ENCODE results near the gene STPG1. TPM values are rescaled to one million over a fixed set of nuclear protein-coding genes. Genes with fewer than 3 reads are reported as not detected.
A peak's percentile ranks its signal among the peaks of the same experiment; 100 is the strongest.

Gene STPG1
- total RNA-seq, 3 donors from 2014 or later = 3.6 to 6.9 (median 4.6) TPM

DNA sequence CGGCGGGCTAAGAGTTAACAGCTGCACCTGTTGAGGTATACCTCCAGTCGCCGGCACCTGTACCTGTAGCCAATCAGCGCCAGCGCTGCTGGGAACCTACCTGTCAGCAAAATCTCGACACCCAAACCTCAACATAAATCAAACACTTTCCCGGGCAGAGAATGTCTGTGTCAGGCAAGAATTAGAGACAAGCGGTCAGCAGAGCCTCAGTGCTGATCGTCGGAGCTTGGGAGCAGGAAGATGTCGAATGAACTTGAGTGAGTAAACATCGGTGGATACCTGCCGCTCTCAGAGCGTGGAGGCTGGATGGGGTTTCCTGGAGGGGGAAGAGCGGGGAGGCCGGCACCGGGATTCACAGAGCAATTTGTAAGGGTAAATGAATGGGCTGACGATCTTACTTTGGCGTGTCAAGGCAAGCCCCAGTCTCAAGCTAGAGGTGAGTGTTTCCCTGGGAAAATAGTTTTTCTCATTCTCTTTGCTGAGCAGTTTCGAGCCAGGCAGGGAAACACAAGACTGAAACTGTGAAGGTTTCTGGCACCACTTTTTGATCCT is 94.2 kb downstream of the STPG1 start, which contains the start of gene GRHL3:
Gene GRHL3, plus strand, starts transcription at position 46 of the 552 bp plus-strand sequence. Its CDS starts 195 bp downstream, at position 241.
- H3K4me3 ChIP-seq = peak within 1 kb of the TSS in 2 of 3 donors; percentile 34 to 46
- TF ChIP-seq POLR2A (IDR thresholded peaks at IDR 0.05) = no peak
- TF ChIP-seq POLR2AphosphoS5 (IDR thresholded peaks at IDR 0.05) = peak in 1 of 3 donors; percentile 9
- DNase-seq (ENCODE audit: low spot score in 2 of 2) = peak in 1 of 2 donors; percentile 51
- H3K27ac ChIP-seq = peak within 1 kb of the TSS; percentile 67 to 68
- no peaks in the 10 kb centered on the region for H3K27me3 ChIP-seq
- intact Hi-C loops (cut with DNase I; ENCODE audit: low total_unique reads) = no loop called here
- no peaks in the 10 kb centered on the region for H3K9me3 ChIP-seq
- H3K4me1 ChIP-seq = peaks cover 10 to 23% of the 10 kb centered on the region in 2 donors
- H3K36me3 ChIP-seq = no peaks in the 10 kb centered on the region

DNA sequence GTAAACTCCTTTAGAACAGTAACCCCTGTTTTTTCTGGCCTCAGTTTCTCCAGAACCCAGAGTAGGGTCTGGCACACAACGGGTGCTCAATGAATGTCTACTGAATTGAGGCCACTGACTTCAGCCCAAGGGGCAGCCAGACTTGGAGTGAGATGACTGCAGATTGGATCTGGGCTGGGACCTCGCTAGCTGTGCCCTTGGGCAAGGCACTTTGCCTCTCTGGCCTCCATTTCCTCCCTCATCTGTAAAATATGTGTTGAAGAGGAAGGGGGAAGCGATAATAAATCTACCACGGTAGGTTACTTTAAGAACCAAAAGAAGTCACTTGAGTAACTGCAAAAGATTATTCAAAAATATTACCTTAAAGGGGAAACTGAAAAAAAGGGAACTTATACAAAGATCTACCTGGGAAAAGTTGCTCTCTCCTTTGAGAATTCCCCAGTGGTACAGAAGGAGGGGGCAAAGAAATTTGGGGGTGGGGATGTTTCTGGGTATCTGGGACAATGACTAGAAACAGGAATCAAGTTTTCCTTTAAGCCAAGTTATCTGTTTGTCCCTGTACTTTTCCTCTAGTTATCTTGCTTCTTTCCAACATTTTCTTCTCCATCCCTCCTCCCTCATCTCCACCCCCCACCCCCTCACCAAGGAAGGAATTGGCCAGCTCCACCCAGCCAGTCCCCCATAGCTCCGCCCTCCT is 94.8 kb downstream of the STPG1 start:
- Histone ChIP-seq H3K27ac (peak overlapping the region; percentile 67 to 68), H3K9me3 (no peaks in the 10 kb centered on the region), H3K27me3 (no peaks in the 10 kb centered on the region), H3K36me3 (no peaks in the 10 kb centered on the region), H3K4me1 (peaks cover 10 to 23% of the 10 kb centered on the region in 2 donors), H3K4me3 (peak overlapping the region in 2 of 3 donors; percentile 34 to 46)
- intact Hi-C loops (cut with DNase I; ENCODE audit: low total_unique reads) = no loop called here
- DNase-seq (ENCODE audit: low spot score in 2 of 2) = no peak
- TF ChIP-seq, protein P1, sequence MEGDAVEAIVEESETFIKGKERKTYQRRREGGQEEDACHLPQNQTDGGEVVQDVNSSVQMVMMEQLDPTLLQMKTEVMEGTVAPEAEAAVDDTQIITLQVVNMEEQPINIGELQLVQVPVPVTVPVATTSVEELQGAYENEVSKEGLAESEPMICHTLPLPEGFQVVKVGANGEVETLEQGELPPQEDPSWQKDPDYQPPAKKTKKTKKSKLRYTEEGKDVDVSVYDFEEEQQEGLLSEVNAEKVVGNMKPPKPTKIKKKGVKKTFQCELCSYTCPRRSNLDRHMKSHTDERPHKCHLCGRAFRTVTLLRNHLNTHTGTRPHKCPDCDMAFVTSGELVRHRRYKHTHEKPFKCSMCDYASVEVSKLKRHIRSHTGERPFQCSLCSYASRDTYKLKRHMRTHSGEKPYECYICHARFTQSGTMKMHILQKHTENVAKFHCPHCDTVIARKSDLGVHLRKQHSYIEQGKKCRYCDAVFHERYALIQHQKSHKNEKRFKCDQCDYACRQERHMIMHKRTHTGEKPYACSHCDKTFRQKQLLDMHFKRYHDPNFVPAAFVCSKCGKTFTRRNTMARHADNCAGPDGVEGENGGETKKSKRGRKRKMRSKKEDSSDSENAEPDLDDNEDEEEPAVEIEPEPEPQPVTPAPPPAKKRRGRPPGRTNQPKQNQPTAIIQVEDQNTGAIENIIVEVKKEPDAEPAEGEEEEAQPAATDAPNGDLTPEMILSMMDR (IDR thresholded peaks at IDR 0.05) = no peak
- TF ChIP-seq POLR2A (IDR thresholded peaks at IDR 0.05) = no peak
- no peak for TF ChIP-seq POLR2AphosphoS5 (IDR thresholded peaks at IDR 0.05)

DNA sequence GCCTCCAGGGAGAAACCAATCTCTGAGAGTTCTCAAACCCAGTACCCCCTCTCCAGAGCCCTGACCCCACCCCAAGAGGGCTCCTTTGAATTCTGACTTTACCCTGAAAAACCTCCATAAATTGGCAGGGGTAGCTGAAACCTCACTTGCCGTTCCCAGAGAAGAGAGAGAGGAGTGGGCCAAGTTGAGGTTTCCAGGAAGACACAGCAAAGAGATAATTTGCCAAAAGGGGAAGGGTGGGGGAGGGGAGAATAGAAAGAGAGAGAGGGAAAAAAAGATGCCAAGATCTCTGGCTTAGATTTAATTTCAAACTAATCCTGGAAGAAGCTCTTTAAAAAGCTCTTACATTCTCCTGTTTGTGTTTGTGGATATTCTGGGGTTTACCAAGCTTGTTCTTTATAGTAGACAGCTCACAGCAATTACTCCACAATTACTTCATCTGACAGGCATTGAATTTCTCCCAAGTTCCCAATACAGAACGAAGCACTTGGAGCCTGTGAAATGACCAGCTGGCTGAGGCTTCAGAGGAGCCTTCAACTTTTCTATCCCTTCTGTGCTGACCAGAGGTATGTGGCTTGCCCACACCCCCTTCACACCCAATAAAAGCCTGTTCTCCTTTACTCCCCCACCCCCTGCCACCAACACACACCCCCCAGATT is 95.5 kb downstream of the STPG1 start:
- Histone ChIP-seq H3K4me3 (no peak overlapping the region), H3K4me1 (peaks cover 10 to 23% of the 10 kb centered on the region in 2 donors), H3K27me3 (no peaks in the 10 kb centered on the region), H3K9me3 (no peaks in the 10 kb centered on the region), H3K27ac (peak overlapping the region in 1 of 2 donors; percentile 68), H3K36me3 (no peaks in the 10 kb centered on the region)
- DNase-seq (ENCODE audit: low spot score in 2 of 2) = no peak
- TF ChIP-seq POLR2A (IDR thresholded peaks at IDR 0.05) = no peak
- TF ChIP-seq, protein P1 (IDR thresholded peaks at IDR 0.05) = no peak
- intact Hi-C loops (cut with DNase I; ENCODE audit: low total_unique reads) = no loop called here

DNA sequence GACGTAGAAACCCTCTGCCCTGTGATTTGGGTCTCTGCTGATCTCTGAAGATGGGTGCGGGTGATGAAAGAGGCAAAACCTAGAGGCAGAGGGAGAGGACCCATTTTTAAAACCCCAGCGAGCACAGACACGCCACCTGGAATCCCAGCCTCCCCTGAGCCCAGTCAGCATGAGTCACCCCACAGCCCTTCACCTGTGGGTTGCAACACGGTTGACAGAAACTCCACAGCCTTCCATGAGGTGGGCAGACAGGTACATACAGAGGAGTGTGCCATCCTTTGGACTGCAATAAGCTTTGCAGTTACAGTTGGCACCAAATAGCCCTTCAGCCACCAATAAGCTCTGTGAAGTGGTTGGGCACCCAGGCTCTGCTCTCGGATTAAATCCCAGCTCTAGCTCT is 96.5 kb downstream of the STPG1 start:
- intact Hi-C loops (cut with DNase I; ENCODE audit: low total_unique reads) = no loop called here
- DNase-seq (ENCODE audit: low spot score in 2 of 2) = peak in 1 of 2 donors; percentile 73
- H3K4me3 ChIP-seq = no peak overlapping the region
- TF ChIP-seq POLR2A (IDR thresholded peaks at IDR 0.05) (no peak), POLR2AphosphoS5 (IDR thresholded peaks at IDR 0.05) (no peak)
- TF ChIP-seq, protein P1 (IDR thresholded peaks at IDR 0.05) = no peak
- H3K9me3 ChIP-seq = no peaks in the 10 kb centered on the region
- peaks cover 10 to 23% of the 10 kb centered on the region in 2 donors for H3K4me1 ChIP-seq
- H3K36me3 ChIP-seq = no peaks in the 10 kb centered on the region
- no peaks in the 10 kb centered on the region for H3K27me3 ChIP-seq
- peak overlapping the region; percentile 45 to 64 for H3K27ac ChIP-seq

DNA sequence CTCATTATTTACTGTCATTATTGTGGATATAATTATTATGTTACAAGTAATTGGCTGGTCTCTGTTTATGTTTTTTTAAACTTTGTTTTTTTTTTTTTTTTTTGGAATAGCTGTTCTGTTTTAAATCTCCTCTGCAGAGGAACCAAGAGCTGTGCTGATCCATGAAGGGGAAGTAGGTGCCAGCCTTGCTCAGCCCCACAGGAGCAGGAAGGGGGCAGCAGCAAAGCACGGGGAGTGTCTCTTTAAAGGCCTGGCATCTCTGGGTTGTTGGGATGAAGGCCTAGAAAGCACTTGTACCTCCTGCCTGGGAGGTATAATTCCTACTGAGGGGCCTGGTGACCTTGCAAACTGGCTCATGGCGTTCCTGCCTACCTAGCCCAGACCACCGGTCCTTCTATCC is 96.9 kb downstream of the STPG1 start:
- Histone ChIP-seq H3K27ac (peak overlapping the region; percentile 45 to 64), H3K27me3 (no peaks in the 10 kb centered on the region), H3K4me1 (peaks cover 6 to 23% of the 10 kb centered on the region in 2 donors), H3K36me3 (no peaks in the 10 kb centered on the region), H3K4me3 (no peak overlapping the region), H3K9me3 (no peaks in the 10 kb centered on the region)
- intact Hi-C loops (cut with DNase I; ENCODE audit: low total_unique reads) = no loop called here
- TF ChIP-seq POLR2A (IDR thresholded peaks at IDR 0.05) (no peak), POLR2AphosphoS5 (IDR thresholded peaks at IDR 0.05) (no peak)
- TF ChIP-seq, protein P1 (IDR thresholded peaks at IDR 0.05) = no peak
- DNase-seq (ENCODE audit: low spot score in 2 of 2) = no peak

Data from breast epithelium (tissue), 4 donors.